ENCODE measurements around the gene CDH13. TPM values are rescaled to one million over a fixed set of nuclear protein-coding genes. Genes with fewer than 3 reads are reported as not detected.

Gene CDH13
- total and polyA plus RNA-seq, 2 experiments from 2014 or later: 1.6 to 4.4 TPM

DNA sequence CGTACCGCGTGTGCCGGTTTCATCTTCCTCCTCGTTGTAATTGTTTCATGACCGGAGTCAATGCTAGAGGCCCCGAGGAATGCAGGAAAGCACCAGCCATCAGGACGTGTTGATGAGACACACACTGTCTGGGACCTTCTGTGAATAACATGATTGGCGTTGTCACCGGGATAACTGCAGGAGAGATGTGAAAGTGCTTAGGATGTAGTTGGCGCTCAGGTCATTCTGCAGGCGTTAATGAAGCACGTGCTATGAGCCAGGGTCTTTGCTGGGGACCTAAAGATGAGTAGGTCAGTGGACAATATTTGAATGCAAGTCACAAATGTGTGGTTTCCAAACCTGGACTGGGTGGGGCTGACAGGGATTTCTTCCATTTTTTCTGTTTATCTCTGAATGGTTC is 999.4 kb downstream of the CDH13 start (continued):
- TF ChIP-seq, protein P1, sequence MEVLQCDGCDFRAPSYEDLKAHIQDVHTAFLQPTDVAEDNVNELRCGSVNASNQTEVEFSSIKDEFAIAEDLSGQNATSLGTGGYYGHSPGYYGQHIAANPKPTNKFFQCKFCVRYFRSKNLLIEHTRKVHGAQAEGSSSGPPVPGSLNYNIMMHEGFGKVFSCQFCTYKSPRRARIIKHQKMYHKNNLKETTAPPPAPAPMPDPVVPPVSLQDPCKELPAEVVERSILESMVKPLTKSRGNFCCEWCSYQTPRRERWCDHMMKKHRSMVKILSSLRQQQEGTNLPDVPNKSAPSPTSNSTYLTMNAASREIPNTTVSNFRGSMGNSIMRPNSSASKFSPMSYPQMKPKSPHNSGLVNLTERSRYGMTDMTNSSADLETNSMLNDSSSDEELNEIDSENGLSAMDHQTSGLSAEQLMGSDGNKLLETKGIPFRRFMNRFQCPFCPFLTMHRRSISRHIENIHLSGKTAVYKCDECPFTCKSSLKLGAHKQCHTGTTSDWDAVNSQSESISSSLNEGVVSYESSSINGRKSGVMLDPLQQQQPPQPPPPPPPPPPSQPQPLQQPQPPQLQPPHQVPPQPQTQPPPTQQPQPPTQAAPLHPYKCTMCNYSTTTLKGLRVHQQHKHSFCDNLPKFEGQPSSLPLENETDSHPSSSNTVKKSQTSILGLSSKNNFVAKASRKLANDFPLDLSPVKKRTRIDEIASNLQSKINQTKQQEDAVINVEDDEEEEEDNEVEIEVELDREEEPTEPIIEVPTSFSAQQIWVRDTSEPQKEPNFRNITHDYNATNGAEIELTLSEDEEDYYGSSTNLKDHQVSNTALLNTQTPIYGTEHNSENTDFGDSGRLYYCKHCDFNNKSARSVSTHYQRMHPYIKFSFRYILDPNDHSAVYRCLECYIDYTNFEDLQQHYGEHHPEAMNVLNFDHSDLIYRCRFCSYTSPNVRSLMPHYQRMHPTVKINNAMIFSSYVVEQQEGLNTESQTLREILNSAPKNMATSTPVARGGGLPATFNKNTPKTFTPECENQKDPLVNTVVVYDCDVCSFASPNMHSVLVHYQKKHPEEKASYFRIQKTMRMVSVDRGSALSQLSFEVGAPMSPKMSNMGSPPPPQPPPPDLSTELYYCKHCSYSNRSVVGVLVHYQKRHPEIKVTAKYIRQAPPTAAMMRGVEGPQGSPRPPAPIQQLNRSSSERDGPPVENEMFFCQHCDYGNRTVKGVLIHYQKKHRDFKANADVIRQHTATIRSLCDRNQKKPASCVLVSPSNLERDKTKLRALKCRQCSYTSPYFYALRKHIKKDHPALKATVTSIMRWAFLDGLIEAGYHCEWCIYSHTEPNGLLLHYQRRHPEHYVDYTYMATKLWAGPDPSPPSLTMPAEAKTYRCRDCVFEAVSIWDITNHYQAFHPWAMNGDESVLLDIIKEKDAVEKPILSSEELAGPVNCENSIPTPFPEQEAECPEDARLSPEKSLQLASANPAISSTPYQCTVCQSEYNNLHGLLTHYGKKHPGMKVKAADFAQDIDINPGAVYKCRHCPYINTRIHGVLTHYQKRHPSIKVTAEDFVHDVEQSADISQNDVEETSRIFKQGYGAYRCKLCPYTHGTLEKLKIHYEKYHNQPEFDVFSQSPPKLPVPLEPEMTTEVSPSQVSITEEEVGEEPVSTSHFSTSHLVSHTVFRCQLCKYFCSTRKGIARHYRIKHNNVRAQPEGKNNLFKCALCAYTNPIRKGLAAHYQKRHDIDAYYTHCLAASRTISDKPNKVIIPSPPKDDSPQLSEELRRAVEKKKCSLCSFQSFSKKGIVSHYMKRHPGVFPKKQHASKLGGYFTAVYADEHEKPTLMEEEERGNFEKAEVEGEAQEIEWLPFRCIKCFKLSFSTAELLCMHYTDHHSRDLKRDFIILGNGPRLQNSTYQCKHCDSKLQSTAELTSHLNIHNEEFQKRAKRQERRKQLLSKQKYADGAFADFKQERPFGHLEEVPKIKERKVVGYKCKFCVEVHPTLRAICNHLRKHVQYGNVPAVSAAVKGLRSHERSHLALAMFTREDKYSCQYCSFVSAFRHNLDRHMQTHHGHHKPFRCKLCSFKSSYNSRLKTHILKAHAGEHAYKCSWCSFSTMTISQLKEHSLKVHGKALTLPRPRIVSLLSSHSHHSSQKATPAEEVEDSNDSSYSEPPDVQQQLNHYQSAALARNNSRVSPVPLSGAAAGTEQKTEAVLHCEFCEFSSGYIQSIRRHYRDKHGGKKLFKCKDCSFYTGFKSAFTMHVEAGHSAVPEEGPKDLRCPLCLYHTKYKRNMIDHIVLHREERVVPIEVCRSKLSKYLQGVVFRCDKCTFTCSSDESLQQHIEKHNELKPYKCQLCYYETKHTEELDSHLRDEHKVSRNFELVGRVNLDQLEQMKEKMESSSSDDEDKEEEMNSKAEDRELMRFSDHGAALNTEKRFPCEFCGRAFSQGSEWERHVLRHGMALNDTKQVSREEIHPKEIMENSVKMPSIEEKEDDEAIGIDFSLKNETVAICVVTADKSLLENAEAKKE (CRISPR knock-in tag; IDR thresholded peaks at IDR 0.05): no peak
- TF ChIP-seq EZH2 (IDR thresholded peaks at IDR 0.05; ENCODE audit: low read depth, unreplicated experiment) (no peak), POLR2AphosphoS5 (IDR thresholded peaks at IDR 0.05; ENCODE audit: low read depth) (no peak), ZNF114 (CRISPR knock-in tag; IDR thresholded peaks at IDR 0.05) (no peak)
- TF ChIP-seq, protein P2, sequence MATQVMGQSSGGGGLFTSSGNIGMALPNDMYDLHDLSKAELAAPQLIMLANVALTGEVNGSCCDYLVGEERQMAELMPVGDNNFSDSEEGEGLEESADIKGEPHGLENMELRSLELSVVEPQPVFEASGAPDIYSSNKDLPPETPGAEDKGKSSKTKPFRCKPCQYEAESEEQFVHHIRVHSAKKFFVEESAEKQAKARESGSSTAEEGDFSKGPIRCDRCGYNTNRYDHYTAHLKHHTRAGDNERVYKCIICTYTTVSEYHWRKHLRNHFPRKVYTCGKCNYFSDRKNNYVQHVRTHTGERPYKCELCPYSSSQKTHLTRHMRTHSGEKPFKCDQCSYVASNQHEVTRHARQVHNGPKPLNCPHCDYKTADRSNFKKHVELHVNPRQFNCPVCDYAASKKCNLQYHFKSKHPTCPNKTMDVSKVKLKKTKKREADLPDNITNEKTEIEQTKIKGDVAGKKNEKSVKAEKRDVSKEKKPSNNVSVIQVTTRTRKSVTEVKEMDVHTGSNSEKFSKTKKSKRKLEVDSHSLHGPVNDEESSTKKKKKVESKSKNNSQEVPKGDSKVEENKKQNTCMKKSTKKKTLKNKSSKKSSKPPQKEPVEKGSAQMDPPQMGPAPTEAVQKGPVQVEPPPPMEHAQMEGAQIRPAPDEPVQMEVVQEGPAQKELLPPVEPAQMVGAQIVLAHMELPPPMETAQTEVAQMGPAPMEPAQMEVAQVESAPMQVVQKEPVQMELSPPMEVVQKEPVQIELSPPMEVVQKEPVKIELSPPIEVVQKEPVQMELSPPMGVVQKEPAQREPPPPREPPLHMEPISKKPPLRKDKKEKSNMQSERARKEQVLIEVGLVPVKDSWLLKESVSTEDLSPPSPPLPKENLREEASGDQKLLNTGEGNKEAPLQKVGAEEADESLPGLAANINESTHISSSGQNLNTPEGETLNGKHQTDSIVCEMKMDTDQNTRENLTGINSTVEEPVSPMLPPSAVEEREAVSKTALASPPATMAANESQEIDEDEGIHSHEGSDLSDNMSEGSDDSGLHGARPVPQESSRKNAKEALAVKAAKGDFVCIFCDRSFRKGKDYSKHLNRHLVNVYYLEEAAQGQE (IDR thresholded peaks at IDR 0.05; ENCODE audit: unreplicated experiment): no peak

DNA sequence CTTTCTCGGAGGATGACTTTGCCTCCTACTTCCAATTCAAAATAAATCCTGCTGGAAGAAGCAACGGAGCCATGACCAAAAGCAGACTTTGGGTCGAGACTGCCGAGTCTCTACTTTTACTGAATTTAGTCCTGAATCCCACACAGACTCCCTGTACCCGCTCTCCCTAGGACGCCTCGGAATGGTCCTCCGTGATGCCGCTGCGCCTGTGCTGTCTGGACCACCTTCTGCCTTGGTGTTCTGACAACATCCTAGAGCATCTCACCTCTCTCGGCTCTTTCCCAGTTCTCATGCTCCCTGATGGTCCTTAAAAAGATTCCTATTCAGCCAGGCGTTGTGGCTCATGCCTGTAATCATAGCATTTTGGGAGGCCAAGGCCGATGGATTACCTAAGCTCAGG is 999.9 kb downstream of the CDH13 start:
- Histone ChIP-seq H3K4me3 (no peak overlapping the region), H3F3A (replicated peaks; ENCODE audit: low read depth) (no peaks in the 10 kb centered on the region), H3K79me2 (replicated peaks; ENCODE audit: insufficient read depth) (no peaks in the 10 kb centered on the region), H4K20me1 (replicated peaks; ENCODE audit: insufficient read depth) (no peaks in the 10 kb centered on the region), H3K27ac (ENCODE audit: low read depth) (no peak overlapping the region), H3K4me2 (no peak overlapping the region), H3K9me2 (ENCODE audit: insufficient read depth) (no peaks in the 10 kb centered on the region), H3K4me1 (ENCODE audit: insufficient read depth) (peaks cover 12% of the 10 kb centered on the region), H3K36me3 (ENCODE audit: insufficient read depth) (no peaks in the 10 kb centered on the region), H3K27me3 (ENCODE audit: insufficient read depth) (no peaks in the 10 kb centered on the region), H2AFZ (no peak overlapping the region)
- Mint-ChIP-seq H3K36me3 (ENCODE audit: low read depth) (no peaks in the 10 kb centered on the region), H3K9me3 (no peaks in the 10 kb centered on the region), H3K27me3 (ENCODE audit: insufficient read depth, low read depth, poor library complexity) (peaks cover 12% of the 10 kb centered on the region), H3K4me3 (no peak overlapping the region), H3K27ac (no peak overlapping the region), H3K4me1 (peaks cover 26% of the 10 kb centered on the region)
- DNase-seq (ENCODE audit: low spot score) (no peak), ATAC-seq (no peak)
- no peak for TF ChIP-seq CREB1 (CRISPR knock-in tag; IDR thresholded peaks at IDR 0.05; ENCODE audit: low read depth)
- TF ChIP-seq, protein P1 (CRISPR knock-in tag; IDR thresholded peaks at IDR 0.05): no peak
- no peak for TF ChIP-seq EZH2 (IDR thresholded peaks at IDR 0.05; ENCODE audit: low read depth, unreplicated experiment)
- no peak for TF ChIP-seq ZNF114 (CRISPR knock-in tag; IDR thresholded peaks at IDR 0.05)

All from GM23338 (cell line).